ENCODE measurements around the gene FRMD4B.
"Not testable (repeated sequence)": the region's sequence is repeated elsewhere in the genome, so short reads cannot be mapped to it uniquely, and the experiment has no call there.

FRMD4B gene

GRCh38 chr3:69240651-69241568 is 145.0 kb downstream of the FRMD4B start:
- H3K36me3 ChIP-seq (ENCODE audit: control insufficient read depth, insufficient read depth, low read length): no peaks in the 10 kb centered on the region
- no peaks in the 10 kb centered on the region for H3K27me3 ChIP-seq (replicated peaks; ENCODE audit: control insufficient read depth, insufficient read depth, low read length)
- DNase-seq (ENCODE audit: extremely low read depth, insufficient read length): peak; percentile 45
- no peak for TF ChIP-seq CTCF (IDR thresholded peaks at IDR 0.05; ENCODE audit: insufficient read depth, low read length, poor library complexity, severe bottlenecking)
- H3K4me3 ChIP-seq (replicated peaks; ENCODE audit: low read depth, low read length): no peak overlapping the region

GRCh38 chr3:69239063-69239462 is 146.8 kb downstream of the FRMD4B start:
- H3K36me3 ChIP-seq (ENCODE audit: control insufficient read depth, insufficient read depth, low read length): no peaks in the 10 kb centered on the region
- no peak for DNase-seq (ENCODE audit: extremely low read depth, insufficient read length)
- TF ChIP-seq CTCF (IDR thresholded peaks at IDR 0.05; ENCODE audit: insufficient read depth, low read length, poor library complexity, severe bottlenecking): no peak
- no peaks in the 10 kb centered on the region for H3K27me3 ChIP-seq (replicated peaks; ENCODE audit: control insufficient read depth, insufficient read depth, low read length)
- H3K4me3 ChIP-seq (replicated peaks; ENCODE audit: low read depth, low read length): no peak overlapping the region

GRCh38 chr3:69236812-69237707 is 148.8 kb downstream of the FRMD4B start:
- H3K27me3 ChIP-seq (replicated peaks; ENCODE audit: control insufficient read depth, insufficient read depth, low read length): no peaks in the 10 kb centered on the region
- H3K36me3 ChIP-seq (ENCODE audit: control insufficient read depth, insufficient read depth, low read length): no peaks in the 10 kb centered on the region
- H3K4me3 ChIP-seq (replicated peaks; ENCODE audit: low read depth, low read length): no peak overlapping the region
- TF ChIP-seq CTCF (IDR thresholded peaks at IDR 0.05; ENCODE audit: insufficient read depth, low read length, poor library complexity, severe bottlenecking): no peak
- DNase-seq (ENCODE audit: extremely low read depth, insufficient read length): no peak

GRCh38 chr3:69235882-69236281 is 150.0 kb downstream of the FRMD4B start:
- no peak for TF ChIP-seq CTCF (IDR thresholded peaks at IDR 0.05; ENCODE audit: insufficient read depth, low read length, poor library complexity, severe bottlenecking)
- Histone ChIP-seq H3K4me3 (replicated peaks; ENCODE audit: low read depth, low read length) (no peak overlapping the region), H3K36me3 (ENCODE audit: control insufficient read depth, insufficient read depth, low read length) (no peaks in the 10 kb centered on the region), H3K27me3 (replicated peaks; ENCODE audit: control insufficient read depth, insufficient read depth, low read length) (no peaks in the 10 kb centered on the region)
- no peak for DNase-seq (ENCODE audit: extremely low read depth, insufficient read length)

- not testable (repeated sequence) for H3K36me3 ChIP-seq (ENCODE audit: control insufficient read depth, insufficient read depth, low read length); H3K27me3 ChIP-seq (replicated peaks; ENCODE audit: control insufficient read depth, insufficient read depth, low read length); H3K4me3 ChIP-seq (replicated peaks; ENCODE audit: low read depth, low read length); DNase-seq (ENCODE audit: extremely low read depth, insufficient read length)
These were observed 150.7 kb downstream of the FRMD4B start for GRCh38 chr3:69235227-69235626.

GRCh38 chr3:69232482-69232881 is 153.4 kb downstream of the FRMD4B start:
- Histone ChIP-seq H3K27me3 (replicated peaks; ENCODE audit: control insufficient read depth, insufficient read depth, low read length) (no peaks in the 10 kb centered on the region), H3K4me3 (replicated peaks; ENCODE audit: low read depth, low read length) (no peak overlapping the region), H3K36me3 (ENCODE audit: control insufficient read depth, insufficient read depth, low read length) (no peaks in the 10 kb centered on the region)
- no peak for DNase-seq (ENCODE audit: extremely low read depth, insufficient read length)
- TF ChIP-seq CTCF (IDR thresholded peaks at IDR 0.05; ENCODE audit: insufficient read depth, low read length, poor library complexity, severe bottlenecking): no peak

Measured in GM06990 (cell line).